ENCODE results near the gene NDRG4.

DNA sequence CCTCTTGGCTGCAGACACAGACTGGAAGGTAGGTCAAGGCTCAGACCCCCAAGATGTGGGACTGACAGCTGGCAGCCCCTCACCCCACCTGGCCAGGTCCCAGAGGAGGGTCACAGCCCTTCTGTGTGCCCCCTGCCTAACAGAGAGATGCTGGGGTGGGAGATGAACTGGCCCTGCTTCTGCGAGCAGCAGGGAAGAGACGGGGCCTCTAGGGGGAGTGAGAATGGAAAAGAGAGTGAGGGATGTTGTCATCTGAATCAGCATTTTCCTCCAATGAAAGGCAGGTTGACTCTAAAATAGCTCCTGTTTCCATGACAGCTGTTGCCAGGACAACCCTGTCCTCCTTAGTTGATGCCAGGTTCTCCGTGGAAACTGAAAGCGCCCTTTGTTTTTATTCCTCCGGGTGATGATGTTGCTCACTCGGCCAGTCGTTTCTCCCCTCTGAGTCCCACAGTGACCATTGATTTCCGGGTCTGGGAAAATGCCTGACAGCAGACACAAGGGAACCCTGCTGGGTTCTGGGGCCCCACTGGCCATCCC, 4.9 kb upstream of the NDRG4 start:
- TF ChIP-seq POLR2A (IDR thresholded peaks at IDR 0.05) = no peak
- TF ChIP-seq, protein P1, sequence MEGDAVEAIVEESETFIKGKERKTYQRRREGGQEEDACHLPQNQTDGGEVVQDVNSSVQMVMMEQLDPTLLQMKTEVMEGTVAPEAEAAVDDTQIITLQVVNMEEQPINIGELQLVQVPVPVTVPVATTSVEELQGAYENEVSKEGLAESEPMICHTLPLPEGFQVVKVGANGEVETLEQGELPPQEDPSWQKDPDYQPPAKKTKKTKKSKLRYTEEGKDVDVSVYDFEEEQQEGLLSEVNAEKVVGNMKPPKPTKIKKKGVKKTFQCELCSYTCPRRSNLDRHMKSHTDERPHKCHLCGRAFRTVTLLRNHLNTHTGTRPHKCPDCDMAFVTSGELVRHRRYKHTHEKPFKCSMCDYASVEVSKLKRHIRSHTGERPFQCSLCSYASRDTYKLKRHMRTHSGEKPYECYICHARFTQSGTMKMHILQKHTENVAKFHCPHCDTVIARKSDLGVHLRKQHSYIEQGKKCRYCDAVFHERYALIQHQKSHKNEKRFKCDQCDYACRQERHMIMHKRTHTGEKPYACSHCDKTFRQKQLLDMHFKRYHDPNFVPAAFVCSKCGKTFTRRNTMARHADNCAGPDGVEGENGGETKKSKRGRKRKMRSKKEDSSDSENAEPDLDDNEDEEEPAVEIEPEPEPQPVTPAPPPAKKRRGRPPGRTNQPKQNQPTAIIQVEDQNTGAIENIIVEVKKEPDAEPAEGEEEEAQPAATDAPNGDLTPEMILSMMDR (IDR thresholded peaks at IDR 0.05) = peak in 3 of 4 experiments; percentile 18 to 38 (median 24)

Measured in uterus (tissue), 2 donors.